SW480 (cell line): ENCODE data around the gene ALKBH2.
"Not testable (repeated sequence)": the region's sequence is repeated elsewhere in the genome, so short reads cannot be mapped to it uniquely, and the experiment has no call there.

Experiments used
- DNase-seq: peaks from one replicate; pipeline ENCODE4 v3.0.0-alpha.2; 2016; ENCODE audit warnings: low spot score

The ALKBH2 gene

GRCh38 chr12:109065853-109066193 lies 27.4 kb downstream of the ALKBH2 start:
- no peak for DNase-seq

GRCh38 chr12:109065154-109065852 lies 28.0 kb downstream of the ALKBH2 start:
- DNase-seq = no peak

GRCh38 chr12:109064143-109064542 lies 29.1 kb downstream of the ALKBH2 start:
- no peak for DNase-seq

- no peak for DNase-seq
Observed at GRCh38 chr12:109058773-109059172, 34.5 kb downstream of the ALKBH2 start.

- DNase-seq = no peak
Observed at GRCh38 chr12:109057376-109057775, 35.9 kb downstream of the ALKBH2 start.

GRCh38 chr12:109056891-109057290 lies 36.4 kb downstream of the ALKBH2 start:
- DNase-seq = no peak

GRCh38 chr12:109054520-109054919 lies 38.8 kb downstream of the ALKBH2 start:
- no peak for DNase-seq

- not testable (repeated sequence) for DNase-seq
Observed at GRCh38 chr12:109054124-109054513, 39.2 kb downstream of the ALKBH2 start.

- peak; percentile 14 for DNase-seq
Observed at GRCh38 chr12:109053382-109054123, 39.7 kb downstream of the ALKBH2 start.

GRCh38 chr12:109052414-109053323 lies 40.6 kb downstream of the ALKBH2 start, which contains the start of gene USP30:
TSS of gene USP30 (plus strand) at chr12:109052576. CDS start at chr12:109052679, 103 bp downstream.
- DNase-seq = peak; percentile 75

GRCh38 chr12:109052097-109052413 lies 41.2 kb downstream of the ALKBH2 start:
- no peak for DNase-seq

- DNase-seq = not testable (repeated sequence)
Observed at GRCh38 chr12:109049794-109050193, 43.5 kb downstream of the ALKBH2 start.

GRCh38 chr12:109048706-109049105 lies 44.6 kb downstream of the ALKBH2 start:
- not testable (repeated sequence) for DNase-seq

- DNase-seq = no peak
Observed at GRCh38 chr12:109047081-109047805, 46.0 kb downstream of the ALKBH2 start.

GRCh38 chr12:109044241-109044640 lies 49.0 kb downstream of the ALKBH2 start:
- no peak for DNase-seq
